Measurements from ENCODE around the gene ARMC6.

ARMC6 gene

GRCh38 chr19:19033426-19034203 lies at the start of gene ARMC6, which contains the start of gene SUGP2:
ARMC6 (plus strand) TSS chr19:19033603; CDS start chr19:19034210, 607 bp downstream.
SUGP2 (minus strand) TSS chr19:19033517; CDS start chr19:19031071, 2,446 bp downstream.
- TF ChIP-seq ZNF274 (IDR thresholded peaks at IDR 0.05; ENCODE audit: low read depth, low read length), result no peak
- H3K4me3 ChIP-seq (ENCODE audit: low read length), result peak within 1 kb of the TSS; percentile 93

- no peak overlapping the region for H3K4me3 ChIP-seq (ENCODE audit: low read length)
- no peak for TF ChIP-seq ZNF274 (IDR thresholded peaks at IDR 0.05; ENCODE audit: low read depth, low read length)
These were observed 49.2 kb upstream of the ARMC6 start for GRCh38 chr19:18984251-18984650.

- H3K4me3 ChIP-seq (ENCODE audit: low read length), result no peak overlapping the region
- TF ChIP-seq ZNF274 (IDR thresholded peaks at IDR 0.05; ENCODE audit: low read depth, low read length), result no peak
These were observed 48.1 kb upstream of the ARMC6 start for GRCh38 chr19:18985257-18985656.

GRCh38 chr19:18987456-18987855 lies 45.9 kb upstream of the ARMC6 start:
- no peak overlapping the region for H3K4me3 ChIP-seq (ENCODE audit: low read length)
- no peak for TF ChIP-seq ZNF274 (IDR thresholded peaks at IDR 0.05; ENCODE audit: low read depth, low read length)

GRCh38 chr19:18989316-18989715 lies 44.1 kb upstream of the ARMC6 start:
- no peak for TF ChIP-seq ZNF274 (IDR thresholded peaks at IDR 0.05; ENCODE audit: low read depth, low read length)
- no peak overlapping the region for H3K4me3 ChIP-seq (ENCODE audit: low read length)

GRCh38 chr19:18990128-18990708 lies 43.2 kb upstream of the ARMC6 start:
- no peak overlapping the region for H3K4me3 ChIP-seq (ENCODE audit: low read length)
- no peak for TF ChIP-seq ZNF274 (IDR thresholded peaks at IDR 0.05; ENCODE audit: low read depth, low read length)

GRCh38 chr19:18991006-18991405 lies 42.4 kb upstream of the ARMC6 start:
- TF ChIP-seq ZNF274 (IDR thresholded peaks at IDR 0.05; ENCODE audit: low read depth, low read length), result no peak
- H3K4me3 ChIP-seq (ENCODE audit: low read length), result no peak overlapping the region

- H3K4me3 ChIP-seq (ENCODE audit: low read length), result no peak overlapping the region
- no peak for TF ChIP-seq ZNF274 (IDR thresholded peaks at IDR 0.05; ENCODE audit: low read depth, low read length)
These were observed 41.9 kb upstream of the ARMC6 start for GRCh38 chr19:18991468-18991867.

- H3K4me3 ChIP-seq (ENCODE audit: low read length), result no peak overlapping the region
- no peak for TF ChIP-seq ZNF274 (IDR thresholded peaks at IDR 0.05; ENCODE audit: low read depth, low read length)
These were observed 40.7 kb upstream of the ARMC6 start for GRCh38 chr19:18992696-18993095.

- TF ChIP-seq ZNF274 (IDR thresholded peaks at IDR 0.05; ENCODE audit: low read depth, low read length), result no peak
These were observed 40.3 kb upstream of the ARMC6 start for GRCh38 chr19:18993115-18993514.

GRCh38 chr19:18995804-18996241 lies 37.6 kb upstream of the ARMC6 start:
- H3K4me3 ChIP-seq (ENCODE audit: low read length), result no peak overlapping the region
- TF ChIP-seq ZNF274 (IDR thresholded peaks at IDR 0.05; ENCODE audit: low read depth, low read length), result no peak

More at GRCh38 chr19:18993115-18993514, 40.3 kb upstream of the ARMC6 start:
- no peak overlapping the region for H3K4me3 ChIP-seq (ENCODE audit: low read length)

GRCh38 chr19:18996351-18996750 lies 37.1 kb upstream of the ARMC6 start:
- no peak overlapping the region for H3K4me3 ChIP-seq (ENCODE audit: low read length)
- TF ChIP-seq ZNF274 (IDR thresholded peaks at IDR 0.05; ENCODE audit: low read depth, low read length), result no peak

- TF ChIP-seq ZNF274 (IDR thresholded peaks at IDR 0.05; ENCODE audit: low read depth, low read length), result no peak
- no peak overlapping the region for H3K4me3 ChIP-seq (ENCODE audit: low read length)
These were observed 36.5 kb upstream of the ARMC6 start for GRCh38 chr19:18996796-18997394.

GRCh38 chr19:18998276-18998675 lies 35.1 kb upstream of the ARMC6 start:
- no peak for TF ChIP-seq ZNF274 (IDR thresholded peaks at IDR 0.05; ENCODE audit: low read depth, low read length)
- H3K4me3 ChIP-seq (ENCODE audit: low read length), result no peak overlapping the region
